ENCODE measurements around the gene NKX3-2.

DNA sequence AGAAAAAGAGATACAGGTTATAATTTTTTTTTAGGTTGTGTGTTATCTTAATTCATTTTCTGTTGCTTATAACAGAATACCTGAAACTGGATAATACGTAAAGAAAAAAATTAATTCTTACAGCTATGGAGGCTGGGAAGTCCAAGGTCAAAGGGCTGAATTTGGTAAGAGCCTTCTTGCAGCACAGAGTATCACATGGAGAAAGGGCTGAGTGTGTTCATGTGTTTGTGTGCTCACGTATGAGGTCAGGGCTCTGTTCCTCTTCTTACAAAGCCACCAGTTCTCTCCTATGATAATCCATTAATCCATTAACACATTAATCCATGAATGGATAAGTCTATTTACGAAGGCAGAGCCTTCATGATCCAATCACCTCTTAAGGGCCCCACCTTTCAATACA lies 51.6 kb downstream of the NKX3-2 start:
- TF ChIP-seq, protein P1, sequence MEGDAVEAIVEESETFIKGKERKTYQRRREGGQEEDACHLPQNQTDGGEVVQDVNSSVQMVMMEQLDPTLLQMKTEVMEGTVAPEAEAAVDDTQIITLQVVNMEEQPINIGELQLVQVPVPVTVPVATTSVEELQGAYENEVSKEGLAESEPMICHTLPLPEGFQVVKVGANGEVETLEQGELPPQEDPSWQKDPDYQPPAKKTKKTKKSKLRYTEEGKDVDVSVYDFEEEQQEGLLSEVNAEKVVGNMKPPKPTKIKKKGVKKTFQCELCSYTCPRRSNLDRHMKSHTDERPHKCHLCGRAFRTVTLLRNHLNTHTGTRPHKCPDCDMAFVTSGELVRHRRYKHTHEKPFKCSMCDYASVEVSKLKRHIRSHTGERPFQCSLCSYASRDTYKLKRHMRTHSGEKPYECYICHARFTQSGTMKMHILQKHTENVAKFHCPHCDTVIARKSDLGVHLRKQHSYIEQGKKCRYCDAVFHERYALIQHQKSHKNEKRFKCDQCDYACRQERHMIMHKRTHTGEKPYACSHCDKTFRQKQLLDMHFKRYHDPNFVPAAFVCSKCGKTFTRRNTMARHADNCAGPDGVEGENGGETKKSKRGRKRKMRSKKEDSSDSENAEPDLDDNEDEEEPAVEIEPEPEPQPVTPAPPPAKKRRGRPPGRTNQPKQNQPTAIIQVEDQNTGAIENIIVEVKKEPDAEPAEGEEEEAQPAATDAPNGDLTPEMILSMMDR (conservative IDR thresholded peaks at IDR 0.05 in 1 of 2, IDR thresholded peaks at IDR 0.05 in 1 of 2; ENCODE audit: extremely low read depth in 1 of 2, insufficient read depth in 1 of 2, low read depth in 1 of 2, low read length in 2 of 2) = no peak
- TF ChIP-seq EZH2 (IDR thresholded peaks at IDR 0.05; ENCODE audit: borderline replicate concordance, low read length) = no peak

Measured in mammary epithelial cell (primary cell).